ENCODE measurements around the gene ELF4.

ELF4 gene

DNA sequence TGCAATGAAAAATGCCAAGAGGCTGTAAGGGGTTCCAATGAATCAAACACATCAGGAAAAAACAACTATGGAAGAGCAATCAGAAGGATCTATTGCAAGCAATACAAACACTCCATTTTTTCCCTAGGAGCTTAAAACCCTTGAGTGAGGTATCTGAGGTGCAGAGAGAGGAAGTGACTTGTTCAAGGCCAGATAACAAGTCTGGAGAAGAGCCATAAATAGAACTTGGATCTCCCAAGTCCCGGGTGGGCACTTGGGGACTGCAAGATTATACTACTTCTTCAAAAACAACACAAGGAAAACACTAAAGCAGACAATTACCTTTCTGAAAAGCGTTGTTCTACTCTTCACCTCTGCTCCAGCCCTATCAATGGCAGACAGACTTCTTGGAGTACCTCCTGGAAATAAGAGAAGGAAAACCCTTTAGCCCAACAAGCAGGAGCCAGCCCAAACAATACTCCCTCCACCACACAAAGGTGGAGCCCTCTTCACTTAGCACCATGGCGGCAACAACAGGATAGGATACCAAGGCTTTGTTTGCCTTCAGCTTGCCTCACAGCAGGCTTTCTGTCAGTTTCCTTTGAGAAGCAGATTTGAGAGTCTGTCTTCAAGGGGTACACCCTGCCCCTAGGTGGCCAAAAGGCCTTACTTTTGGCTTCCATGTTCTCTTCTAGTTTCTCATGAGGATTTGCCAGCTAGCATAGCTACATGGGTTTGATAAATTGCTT, 29.3 kb upstream of the ELF4 start:
- H3K4me3 ChIP-seq (replicated peaks; ENCODE audit: low read depth, low read length): no peak overlapping the region
- DNase-seq (ENCODE audit: low read depth): peak; percentile 18
- no peak for TF ChIP-seq CTCF (IDR thresholded peaks at IDR 0.05; ENCODE audit: low read length, missing control alignments)

GRCh38 chrX:130136961-130137360, 26.7 kb upstream of the ELF4 start:
- no peak overlapping the region for H3K4me3 ChIP-seq (replicated peaks; ENCODE audit: low read depth, low read length)
- TF ChIP-seq CTCF (IDR thresholded peaks at IDR 0.05; ENCODE audit: low read length, missing control alignments): no peak
- DNase-seq (ENCODE audit: low read depth): no peak

DNA sequence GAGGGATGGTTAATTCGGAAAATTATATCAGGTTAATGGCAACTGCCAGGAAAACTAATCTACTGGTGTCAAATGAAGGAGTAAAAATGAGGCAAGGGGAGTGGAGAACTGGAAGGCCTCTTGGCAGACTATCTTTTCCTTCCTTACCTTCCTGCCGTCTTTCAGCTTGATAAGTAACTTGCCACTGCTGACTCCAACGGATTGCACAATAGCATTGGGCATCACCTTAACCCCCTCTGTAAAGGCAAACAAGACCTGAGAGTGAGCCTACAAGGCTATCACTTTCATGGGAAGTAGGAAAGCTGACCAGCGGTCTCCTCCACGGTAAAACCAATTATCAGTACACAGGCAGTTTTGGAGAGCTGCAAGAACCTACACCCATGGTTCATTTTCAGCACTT, 26.2 kb upstream of the ELF4 start:
- no peak for DNase-seq (ENCODE audit: low read depth)
- no peak overlapping the region for H3K4me3 ChIP-seq (replicated peaks; ENCODE audit: low read depth, low read length)
- no peak for TF ChIP-seq CTCF (IDR thresholded peaks at IDR 0.05; ENCODE audit: low read length, missing control alignments)

DNA sequence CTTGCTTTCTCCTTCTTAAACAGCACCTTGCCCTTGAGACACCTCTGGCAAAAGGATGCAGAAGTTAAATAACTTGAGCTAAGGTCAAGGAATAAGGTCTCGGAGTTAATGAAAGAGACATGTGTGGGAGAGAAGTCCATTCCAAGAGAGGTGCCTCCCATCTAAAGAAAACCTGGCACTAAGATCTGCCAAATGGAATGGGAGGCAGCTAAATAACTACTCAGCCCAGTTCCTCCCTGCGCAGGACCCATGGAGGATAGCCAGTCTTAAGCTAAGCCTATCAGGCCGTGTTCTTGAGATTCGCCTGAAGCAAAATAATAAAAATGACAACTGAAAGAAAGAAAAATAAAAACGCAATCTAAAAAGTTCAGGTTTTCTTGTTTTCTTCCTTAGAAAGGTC, 20.7 kb upstream of the ELF4 start:
- no peak for TF ChIP-seq CTCF (IDR thresholded peaks at IDR 0.05; ENCODE audit: low read length, missing control alignments)
- no peak for DNase-seq (ENCODE audit: low read depth)
- no peak overlapping the region for H3K4me3 ChIP-seq (replicated peaks; ENCODE audit: low read depth, low read length)

GRCh38 chrX:130125091-130125874, 15.0 kb upstream of the ELF4 start:
- TF ChIP-seq CTCF (IDR thresholded peaks at IDR 0.05; ENCODE audit: low read length, missing control alignments): no peak
- no peak overlapping the region for H3K4me3 ChIP-seq (replicated peaks; ENCODE audit: low read depth, low read length)
- DNase-seq (ENCODE audit: low read depth): peak; percentile 83

- no peak overlapping the region for H3K4me3 ChIP-seq (replicated peaks; ENCODE audit: low read depth, low read length)
- no peak for TF ChIP-seq CTCF (IDR thresholded peaks at IDR 0.05; ENCODE audit: low read length, missing control alignments)
- no peak for DNase-seq (ENCODE audit: low read depth)
These were observed 14.3 kb upstream of the ELF4 start for GRCh38 chrX:130124577-130124976.

GRCh38 chrX:130121505-130121800, 11.2 kb upstream of the ELF4 start:
- no peak overlapping the region for H3K4me3 ChIP-seq (replicated peaks; ENCODE audit: low read depth, low read length)
- no peak for DNase-seq (ENCODE audit: low read depth)
- no peak for TF ChIP-seq CTCF (IDR thresholded peaks at IDR 0.05; ENCODE audit: low read length, missing control alignments)

Measured in fibroblast of pulmonary artery (primary cell).